Measurements from ENCODE around the gene NUP98. TPM values are rescaled to one million over a fixed set of nuclear protein-coding genes. Genes with fewer than 3 reads are reported as not detected.
A peak's percentile ranks its signal among the peaks of the same experiment; 100 is the strongest.

Gene NUP98
- 10 to 100 TPM; 68.9 to 75.0 TPM for total RNA-seq
- polyA plus RNA-seq, result 10 to 100 TPM; 10.9 to 18.8 TPM

DNA sequence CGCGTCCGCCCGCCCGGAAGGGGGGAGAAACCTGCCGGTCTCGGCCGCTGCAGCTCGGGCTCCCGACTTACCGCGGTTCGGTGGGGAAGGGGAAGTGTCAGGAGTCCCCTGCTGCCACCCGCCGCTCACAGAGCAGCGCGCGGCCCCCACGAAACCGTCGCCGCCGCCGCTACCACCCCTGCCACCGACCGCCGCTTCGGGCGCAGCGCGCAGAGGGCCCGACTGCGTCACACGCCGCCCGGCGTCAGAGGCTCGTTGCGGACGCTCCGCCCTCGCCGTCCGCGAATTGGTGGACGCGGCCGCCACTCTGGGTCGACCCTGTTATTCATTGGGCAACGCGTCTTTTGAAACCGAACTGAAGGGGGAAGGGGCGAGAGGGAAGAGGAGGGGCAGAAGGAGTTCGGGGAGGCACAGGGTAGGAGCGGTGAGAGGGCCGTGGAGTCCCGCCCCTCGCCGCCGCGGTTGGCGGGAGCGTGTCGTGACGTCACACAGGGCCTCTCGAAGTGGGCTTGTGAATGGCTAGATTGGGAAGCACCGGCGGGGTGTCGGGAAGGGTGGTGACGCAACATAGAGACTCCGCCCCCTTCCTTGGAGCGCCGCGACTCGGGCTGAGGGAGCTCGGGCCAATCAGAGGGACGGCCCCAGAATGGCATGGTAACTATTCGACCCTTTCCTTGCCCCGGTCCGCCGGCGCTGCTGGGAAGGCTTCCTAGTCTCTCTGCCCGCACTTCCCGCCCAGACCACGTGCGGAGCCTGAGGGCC is at the start of gene NUP98:
TSS of gene NUP98 (minus strand) at position 226 of the 762 bp plus-strand sequence. CDS start 15,437 bp downstream, outside the sequence.
- peak in 1 of 2 donors; percentile 22 for TF ChIP-seq HNF4A (conservative IDR thresholded peaks at IDR 0.05)
- peak; percentile 92 for TF ChIP-seq MAX (IDR thresholded peaks at IDR 0.05)
- peak; percentile 62 for TF ChIP-seq FOXA1 (IDR thresholded peaks at IDR 0.05)
- peak in 1 of 2 donors; percentile 75 for TF ChIP-seq GABPA (IDR thresholded peaks at IDR 0.05 in 1 of 2, conservative IDR thresholded peaks at IDR 0.05 in 1 of 2)
- TF ChIP-seq, protein P1, sequence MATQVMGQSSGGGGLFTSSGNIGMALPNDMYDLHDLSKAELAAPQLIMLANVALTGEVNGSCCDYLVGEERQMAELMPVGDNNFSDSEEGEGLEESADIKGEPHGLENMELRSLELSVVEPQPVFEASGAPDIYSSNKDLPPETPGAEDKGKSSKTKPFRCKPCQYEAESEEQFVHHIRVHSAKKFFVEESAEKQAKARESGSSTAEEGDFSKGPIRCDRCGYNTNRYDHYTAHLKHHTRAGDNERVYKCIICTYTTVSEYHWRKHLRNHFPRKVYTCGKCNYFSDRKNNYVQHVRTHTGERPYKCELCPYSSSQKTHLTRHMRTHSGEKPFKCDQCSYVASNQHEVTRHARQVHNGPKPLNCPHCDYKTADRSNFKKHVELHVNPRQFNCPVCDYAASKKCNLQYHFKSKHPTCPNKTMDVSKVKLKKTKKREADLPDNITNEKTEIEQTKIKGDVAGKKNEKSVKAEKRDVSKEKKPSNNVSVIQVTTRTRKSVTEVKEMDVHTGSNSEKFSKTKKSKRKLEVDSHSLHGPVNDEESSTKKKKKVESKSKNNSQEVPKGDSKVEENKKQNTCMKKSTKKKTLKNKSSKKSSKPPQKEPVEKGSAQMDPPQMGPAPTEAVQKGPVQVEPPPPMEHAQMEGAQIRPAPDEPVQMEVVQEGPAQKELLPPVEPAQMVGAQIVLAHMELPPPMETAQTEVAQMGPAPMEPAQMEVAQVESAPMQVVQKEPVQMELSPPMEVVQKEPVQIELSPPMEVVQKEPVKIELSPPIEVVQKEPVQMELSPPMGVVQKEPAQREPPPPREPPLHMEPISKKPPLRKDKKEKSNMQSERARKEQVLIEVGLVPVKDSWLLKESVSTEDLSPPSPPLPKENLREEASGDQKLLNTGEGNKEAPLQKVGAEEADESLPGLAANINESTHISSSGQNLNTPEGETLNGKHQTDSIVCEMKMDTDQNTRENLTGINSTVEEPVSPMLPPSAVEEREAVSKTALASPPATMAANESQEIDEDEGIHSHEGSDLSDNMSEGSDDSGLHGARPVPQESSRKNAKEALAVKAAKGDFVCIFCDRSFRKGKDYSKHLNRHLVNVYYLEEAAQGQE (IDR thresholded peaks at IDR 0.05), result peak; percentile 33
- TF ChIP-seq, protein P2, sequence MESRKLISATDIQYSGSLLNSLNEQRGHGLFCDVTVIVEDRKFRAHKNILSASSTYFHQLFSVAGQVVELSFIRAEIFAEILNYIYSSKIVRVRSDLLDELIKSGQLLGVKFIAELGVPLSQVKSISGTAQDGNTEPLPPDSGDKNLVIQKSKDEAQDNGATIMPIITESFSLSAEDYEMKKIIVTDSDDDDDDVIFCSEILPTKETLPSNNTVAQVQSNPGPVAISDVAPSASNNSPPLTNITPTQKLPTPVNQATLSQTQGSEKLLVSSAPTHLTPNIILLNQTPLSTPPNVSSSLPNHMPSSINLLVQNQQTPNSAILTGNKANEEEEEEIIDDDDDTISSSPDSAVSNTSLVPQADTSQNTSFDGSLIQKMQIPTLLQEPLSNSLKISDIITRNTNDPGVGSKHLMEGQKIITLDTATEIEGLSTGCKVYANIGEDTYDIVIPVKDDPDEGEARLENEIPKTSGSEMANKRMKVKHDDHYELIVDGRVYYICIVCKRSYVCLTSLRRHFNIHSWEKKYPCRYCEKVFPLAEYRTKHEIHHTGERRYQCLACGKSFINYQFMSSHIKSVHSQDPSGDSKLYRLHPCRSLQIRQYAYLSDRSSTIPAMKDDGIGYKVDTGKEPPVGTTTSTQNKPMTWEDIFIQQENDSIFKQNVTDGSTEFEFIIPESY (IDR thresholded peaks at IDR 0.05), result peak; percentile 15
- TF ChIP-seq TAF1 (conservative IDR thresholded peaks at IDR 0.05), result no peak
- TF ChIP-seq NR2F2 (IDR thresholded peaks at IDR 0.05), result peak; percentile 29
- peak; percentile 51 to 57 for TF ChIP-seq RXRA (IDR thresholded peaks at IDR 0.05)
- peak; percentile 50 for TF ChIP-seq YY1 (IDR thresholded peaks at IDR 0.05)
- no peak for TF ChIP-seq RAD21 (IDR thresholded peaks at IDR 0.05)
- peak; percentile 89 for TF ChIP-seq ATF3 (IDR thresholded peaks at IDR 0.05)
- TF ChIP-seq CTCF (IDR thresholded peaks at IDR 0.05; ENCODE audit: low read depth, low read length, missing input control), result no peak
- TF ChIP-seq HNF4G (IDR thresholded peaks at IDR 0.05), result no peak
- TF ChIP-seq SP1 (IDR thresholded peaks at IDR 0.05), result peak; percentile 94
- peak; percentile 8 for TF ChIP-seq FOXA2 (IDR thresholded peaks at IDR 0.05)
- TF ChIP-seq EGR1 (IDR thresholded peaks at IDR 0.05; ENCODE audit: low read depth in 2 of 2), result no peak
- peak; percentile 44 to 81 for TF ChIP-seq JUND (IDR thresholded peaks at IDR 0.05)

More for the DNA sequence above, at the start of gene NUP98:
- under 1% methylated on average over 86 of the region's 86 CpGs for WGBS
- Histone ChIP-seq H3K4me3 (ENCODE audit: low read depth in 1 of 3, low read length in 3 of 3) (peak within 1 kb of the TSS; percentile 75 to 96 (median 88)), H3K27me3 (ENCODE audit: control insufficient read depth in 4 of 4, insufficient read depth in 4 of 4, low read length in 3 of 4) (no peaks in the 10 kb centered on the region), H3K36me3 (ENCODE audit: control insufficient read depth in 4 of 4, insufficient read depth in 3 of 4, low read depth in 1 of 4, low read length in 3 of 4) (peaks cover 3 to 8% (median 5%) of the 10 kb centered on the region in 4 donors), H3K4me1 (ENCODE audit: control insufficient read depth in 4 of 4, insufficient read depth in 4 of 4, low read length in 3 of 4) (peaks cover 0 to 24% (median 10%) of the 10 kb centered on the region in 4 donors), H3K9ac (ENCODE audit: low read depth in 1 of 2, low read length in 2 of 2) (peak within 1 kb of the TSS; percentile 89 to 90), H3K9me3 (ENCODE audit: control insufficient read depth in 4 of 4, low read length in 3 of 4) (no peaks in the 10 kb centered on the region), H3K27ac (ENCODE audit: low read depth in 1 of 2, low read length in 2 of 2) (peak within 1 kb of the TSS; percentile 89)
- DNase-seq (ENCODE audit: low spot score), result peak; percentile 99
